NCI-H2081 treated with DMSO at 0.1 percent for 48 hours (cell line): Measurements from ENCODE around the gene RUBCN.

Source experiments
- DNase-seq: peaks from one replicate; lab custom pipeline; 2025; lab: John Stamatoyannopoulos, UW

RUBCN gene

DNA sequence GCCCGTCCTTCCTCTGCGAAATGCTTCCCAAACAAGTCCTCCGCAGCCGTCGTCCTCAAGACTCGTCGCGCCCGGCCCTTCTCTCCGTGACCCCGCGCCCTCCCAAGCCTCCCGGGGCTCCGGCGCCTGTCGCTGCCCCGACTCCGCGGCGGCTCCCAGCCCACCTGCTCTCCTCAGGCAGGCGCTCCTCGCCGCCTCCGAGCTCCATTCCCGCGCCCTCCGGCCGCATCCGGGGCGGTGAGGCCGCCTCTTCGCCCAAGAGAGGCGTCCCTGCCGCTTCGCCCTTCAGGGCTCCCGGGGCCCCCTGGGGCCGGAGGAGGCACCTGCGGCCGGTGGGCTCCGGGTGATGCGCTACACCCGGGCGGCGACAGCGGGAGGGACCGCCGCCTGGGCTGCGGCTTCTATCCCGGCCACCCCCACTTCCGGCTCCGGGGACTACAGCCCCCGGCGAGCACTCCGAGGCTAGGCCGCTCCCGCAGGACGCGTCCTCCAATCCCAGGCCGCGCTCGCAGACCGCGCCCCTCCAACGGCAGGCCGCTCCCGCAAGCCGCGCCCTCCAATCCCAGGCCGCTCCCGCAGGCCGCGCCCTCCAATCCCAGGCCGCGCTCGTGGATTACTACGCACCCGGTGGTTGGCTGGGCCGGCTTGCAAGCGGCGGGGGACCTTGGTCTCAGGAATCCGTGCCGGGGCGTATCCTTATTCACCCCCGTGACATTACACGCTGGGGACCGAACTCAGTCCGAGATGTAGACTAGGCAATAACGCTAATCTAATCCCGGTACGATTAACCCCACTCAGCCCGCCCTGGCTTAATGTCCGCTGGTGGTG is at the start of gene RUBCN:
RUBCN (minus strand) TSS at position 414 of the 828 bp plus-strand sequence; CDS start at position 229, 185 bp downstream.
- DNase-seq = peak; percentile 95

DNA sequence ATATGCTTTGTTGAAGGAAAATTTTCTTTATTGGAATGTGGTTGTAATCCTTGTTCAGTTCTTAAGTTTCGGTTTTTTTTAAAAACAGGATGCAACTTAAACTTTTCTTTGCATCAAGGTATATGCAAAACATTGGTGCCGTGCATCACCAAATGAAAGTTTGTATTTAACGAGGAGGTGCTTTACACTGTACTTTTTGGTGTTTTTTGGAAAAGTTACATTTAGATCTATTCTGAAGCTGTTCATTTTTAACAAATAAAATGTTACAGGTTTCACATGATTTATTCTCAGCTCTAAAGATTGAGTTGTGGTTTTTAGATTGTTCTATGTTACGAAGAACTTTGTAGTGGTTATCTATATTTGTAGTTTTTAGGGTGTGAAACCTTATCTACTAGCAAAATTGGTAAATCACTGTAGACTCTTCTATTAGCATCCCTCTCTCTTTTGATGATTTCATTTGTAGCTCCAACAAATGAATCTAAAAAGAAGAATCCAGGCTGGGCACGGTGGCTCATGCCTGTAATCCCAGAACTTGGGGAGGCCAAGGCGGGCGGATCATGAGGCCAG is 47.4 kb upstream of the RUBCN start:
- no peak for DNase-seq

DNA sequence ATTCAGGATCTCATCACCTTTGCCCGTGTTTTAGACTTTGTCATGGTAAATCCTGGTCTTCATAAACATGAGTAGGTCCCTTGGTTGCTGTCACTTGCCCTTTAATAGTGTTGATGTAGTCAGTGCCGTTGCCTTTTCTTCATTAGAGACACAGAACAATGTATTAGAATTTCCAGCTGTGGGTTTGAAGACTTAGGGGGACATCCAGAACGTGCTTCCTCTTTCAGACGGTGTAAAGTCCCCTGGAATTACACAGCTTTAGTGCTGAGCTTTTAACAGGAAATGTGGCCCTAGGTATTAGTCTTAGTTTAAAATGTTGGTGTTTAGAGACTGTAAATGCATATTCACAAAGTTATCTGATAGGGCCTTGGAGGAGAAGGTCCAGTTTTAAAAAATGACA is 45.5 kb upstream of the RUBCN start:
- DNase-seq = no peak

DNA sequence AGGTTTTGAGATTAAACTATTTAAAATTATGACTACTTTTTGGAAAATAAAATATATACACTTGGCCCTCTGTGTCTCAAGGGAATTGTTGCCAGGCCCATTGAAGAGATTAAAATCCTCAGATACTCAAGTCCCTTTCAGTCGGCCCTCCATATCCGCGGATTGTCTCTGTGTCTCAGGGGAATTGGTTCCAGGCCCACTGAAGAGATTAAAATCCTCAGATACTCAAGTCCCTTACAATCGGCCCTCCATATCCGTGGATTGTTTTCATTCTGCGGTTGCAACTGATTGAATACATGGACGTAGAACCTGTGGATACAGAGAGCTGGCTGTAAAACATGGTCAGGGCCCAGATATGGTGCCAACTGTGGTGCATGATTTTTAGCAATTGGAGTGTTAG is 38.6 kb upstream of the RUBCN start:
- DNase-seq = no peak

DNA sequence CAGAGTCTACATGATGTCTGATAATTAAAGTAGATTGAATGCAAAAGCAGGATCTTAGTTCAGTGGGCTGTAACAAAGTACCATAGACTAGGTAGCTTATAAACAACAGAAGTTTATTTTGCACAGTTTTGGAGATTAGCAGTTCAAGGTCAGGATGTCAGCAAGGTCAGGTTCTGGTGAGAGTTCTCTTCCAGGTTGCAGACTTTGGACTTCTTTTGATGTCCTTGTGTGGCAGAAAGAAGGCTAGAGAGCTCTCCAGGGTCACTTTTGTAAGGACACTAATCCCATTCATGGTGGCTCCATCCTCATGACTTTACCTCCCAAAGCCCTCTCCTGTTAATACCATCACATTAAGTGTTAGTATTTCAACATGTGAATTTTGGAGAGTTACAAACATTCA is 25.1 kb upstream of the RUBCN start:
- no peak for DNase-seq

DNA sequence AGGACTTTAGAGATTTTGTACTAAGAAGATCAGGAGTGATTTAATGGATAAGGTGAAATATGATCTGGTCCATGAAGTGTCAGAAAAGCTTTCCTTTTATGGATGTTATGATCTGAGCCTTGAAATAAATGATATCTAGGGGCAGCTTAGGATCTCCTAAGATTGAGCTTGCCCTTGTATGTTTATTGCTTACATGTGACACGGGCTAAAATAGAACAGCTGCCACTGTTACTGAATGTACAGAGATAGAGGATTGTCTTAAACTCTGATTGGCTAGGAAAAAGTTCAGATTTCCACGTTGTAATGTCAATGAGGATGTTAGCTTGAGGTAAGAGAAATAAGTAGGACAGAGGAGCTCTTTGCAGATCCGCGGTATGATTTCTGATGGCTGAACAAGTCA is 21.8 kb upstream of the RUBCN start:
- no peak for DNase-seq

DNA sequence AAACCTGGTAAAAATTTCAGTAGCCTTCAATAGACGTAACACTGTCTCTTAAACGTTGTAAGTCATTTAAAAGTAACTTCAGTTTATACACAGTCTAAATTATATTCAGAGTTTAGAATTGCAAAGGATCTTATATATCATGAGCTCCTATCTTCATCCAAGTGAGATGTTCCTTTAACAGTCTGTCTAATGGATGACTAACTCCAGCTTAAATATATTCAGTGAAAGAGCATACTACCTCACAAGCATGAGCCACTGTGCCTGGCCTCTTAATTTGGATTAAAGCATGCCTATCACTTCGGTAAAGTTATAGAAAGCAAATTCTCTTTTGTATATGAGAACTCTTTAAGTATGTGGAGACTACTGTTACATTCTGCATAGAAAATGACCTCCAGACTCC is 20.0 kb upstream of the RUBCN start:
- no peak for DNase-seq

- DNase-seq = no peak
These were observed 16.6 kb upstream of the RUBCN start for GRCh38 chr3:197753263-197753662.

- no peak for DNase-seq
These were observed 15.4 kb upstream of the RUBCN start for GRCh38 chr3:197752107-197752506.

- no peak for DNase-seq
These were observed 14.4 kb upstream of the RUBCN start for GRCh38 chr3:197750858-197751737.

DNA sequence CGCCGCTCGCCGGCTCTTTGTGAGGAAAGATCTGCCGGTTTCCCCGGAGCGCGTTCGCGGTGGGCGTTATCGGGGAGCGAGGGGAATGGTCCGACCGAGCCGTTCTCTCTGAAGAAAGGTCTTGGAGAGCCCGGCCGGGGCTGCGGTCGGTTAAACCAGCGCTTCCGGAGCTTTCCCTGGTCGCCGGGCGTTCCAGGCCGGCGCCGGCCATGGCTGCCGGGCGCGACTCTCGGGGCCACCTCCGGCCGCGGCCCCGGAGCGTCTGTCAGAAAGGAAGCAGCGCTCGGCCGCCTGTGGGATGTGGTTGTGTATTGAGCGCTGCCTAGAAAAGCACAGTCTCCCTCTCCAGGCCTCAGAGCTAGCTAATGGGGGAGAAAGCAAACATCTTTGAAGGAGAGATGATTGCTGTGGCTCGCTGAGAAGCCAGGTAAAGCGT is 13.7 kb upstream of the RUBCN start:
- DNase-seq = no peak

DNA sequence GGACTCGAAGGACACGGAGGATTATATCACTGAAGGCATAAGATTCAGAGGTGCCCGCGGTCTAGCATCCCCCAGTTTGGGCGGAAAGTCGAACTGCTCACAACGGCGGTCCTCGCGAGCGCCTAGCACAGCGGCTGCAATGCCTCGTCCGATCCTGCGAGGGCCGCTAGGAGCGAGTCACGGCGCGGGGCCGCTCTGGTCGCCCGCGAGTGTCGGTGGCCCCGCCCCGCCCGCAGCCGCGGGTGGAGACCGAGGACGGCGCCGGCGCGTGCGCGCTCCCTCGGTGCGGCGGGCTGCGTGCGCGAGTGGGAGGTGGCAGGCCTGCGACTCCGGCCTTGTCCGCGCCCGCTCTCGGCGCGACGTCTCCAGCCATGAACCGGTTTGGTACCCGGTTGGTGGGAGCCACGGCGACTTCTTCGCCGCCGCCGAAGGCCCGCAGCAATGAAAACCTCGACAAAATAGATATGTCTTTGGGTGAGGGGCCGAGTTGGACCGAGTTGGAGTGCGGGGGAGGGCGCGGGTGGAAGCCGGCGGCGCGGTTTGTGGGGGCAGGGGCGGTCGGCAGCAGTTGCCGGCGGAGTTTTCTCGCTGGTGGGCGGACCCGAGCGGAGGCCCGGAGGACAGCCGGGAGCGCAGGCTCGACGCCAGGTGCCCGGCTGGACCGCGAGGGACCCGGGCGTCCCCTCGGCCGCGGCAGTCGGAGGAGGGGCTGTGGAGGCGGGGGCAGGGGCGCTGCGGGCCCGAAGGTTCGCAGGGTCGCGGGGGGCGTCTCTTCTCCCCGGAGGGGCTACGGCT is 13.1 kb upstream of the RUBCN start, which contains the start of gene FYTTD1:
FYTTD1 (plus strand) TSS at position 283 of the 795 bp plus-strand sequence; CDS start at position 372, 89 bp downstream.
- DNase-seq = peak; percentile 74

DNA sequence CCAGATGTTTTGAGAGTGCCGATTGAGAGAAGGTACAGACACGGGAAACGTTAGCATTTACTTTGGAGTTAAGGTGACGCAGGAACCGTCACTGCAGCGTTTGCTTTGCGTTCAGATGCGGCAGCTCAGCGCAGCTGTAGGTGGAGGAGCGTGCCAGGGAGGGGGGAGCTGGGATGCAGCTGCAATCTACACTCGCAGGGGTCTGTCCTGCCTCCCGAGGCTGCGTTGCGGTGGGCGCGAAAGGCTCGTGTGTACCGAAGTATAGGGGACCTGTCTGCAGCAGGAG is 12.6 kb upstream of the RUBCN start:
- DNase-seq = no peak

DNA sequence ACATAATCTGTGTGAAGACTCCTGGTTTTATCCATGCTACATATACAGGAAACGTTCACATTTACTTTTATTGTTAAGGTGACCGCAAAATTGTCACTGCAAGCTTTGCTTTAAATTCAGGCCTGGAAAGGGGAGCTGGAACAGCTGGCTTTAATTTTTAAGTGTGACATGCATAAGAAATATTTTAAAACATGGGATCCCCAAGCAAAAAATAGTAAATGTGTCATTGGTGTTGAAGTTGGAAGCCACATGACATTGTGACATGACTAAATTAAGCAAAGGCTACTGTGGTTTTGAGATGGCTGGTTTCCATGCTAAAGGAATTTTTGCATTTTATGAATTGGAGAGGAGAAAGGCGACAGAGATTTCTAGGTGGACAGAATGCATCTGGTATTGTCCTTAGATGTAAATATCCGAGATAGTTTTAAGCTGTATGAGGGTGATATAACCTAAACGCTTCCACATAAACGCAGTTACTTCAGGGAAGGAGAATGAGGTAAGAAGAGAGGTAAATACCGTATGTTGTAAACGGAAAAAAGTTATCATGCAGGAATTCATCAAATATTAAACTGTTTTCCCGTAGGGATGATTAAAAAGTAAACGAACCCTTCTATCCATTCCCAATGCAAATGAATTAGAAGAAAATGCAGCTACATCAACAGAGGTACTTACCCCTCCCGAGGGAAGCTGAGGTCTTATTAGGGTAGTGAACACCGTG is 12.1 kb upstream of the RUBCN start:
- DNase-seq = no peak

DNA sequence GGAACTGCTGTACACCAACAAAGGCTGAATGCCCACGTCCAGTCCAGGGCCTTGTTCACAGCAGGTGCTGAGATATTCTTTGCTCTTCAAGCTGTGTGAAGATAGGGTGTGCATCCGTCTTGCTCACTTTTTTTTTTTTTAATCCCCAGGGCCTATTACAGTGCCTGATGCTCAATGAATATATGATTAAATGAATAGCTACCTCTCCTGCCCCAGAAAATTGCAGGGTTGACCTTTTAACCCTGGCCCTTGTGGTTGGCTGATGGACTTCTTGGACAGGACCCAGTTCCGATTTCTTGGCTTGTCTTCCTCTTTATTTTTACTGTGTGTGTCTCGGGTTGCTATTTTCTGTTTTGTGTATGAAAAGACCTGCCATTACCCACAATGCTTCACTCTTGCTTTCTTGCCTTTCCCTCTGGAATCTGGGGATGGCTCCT is 10.1 kb upstream of the RUBCN start:
- no peak for DNase-seq

DNA sequence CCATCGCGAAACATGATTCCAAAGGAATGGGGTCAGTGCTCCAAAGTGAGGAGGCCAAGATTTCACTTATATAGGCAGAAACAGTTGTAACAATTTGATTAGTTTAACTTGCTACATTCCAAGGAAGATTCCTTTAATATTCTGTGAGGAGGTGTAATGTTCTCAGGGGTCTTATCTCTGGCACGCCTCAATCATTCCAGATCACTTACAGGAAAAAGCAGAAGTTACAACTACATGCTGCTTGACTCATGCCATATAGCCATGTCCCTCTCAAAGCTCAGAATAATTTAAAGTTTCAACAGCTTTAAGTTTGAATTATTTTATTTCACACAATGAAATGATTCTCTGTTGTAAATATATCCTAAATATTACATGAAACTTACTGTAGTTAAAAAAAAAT is 9.5 kb upstream of the RUBCN start:
- no peak for DNase-seq

DNA sequence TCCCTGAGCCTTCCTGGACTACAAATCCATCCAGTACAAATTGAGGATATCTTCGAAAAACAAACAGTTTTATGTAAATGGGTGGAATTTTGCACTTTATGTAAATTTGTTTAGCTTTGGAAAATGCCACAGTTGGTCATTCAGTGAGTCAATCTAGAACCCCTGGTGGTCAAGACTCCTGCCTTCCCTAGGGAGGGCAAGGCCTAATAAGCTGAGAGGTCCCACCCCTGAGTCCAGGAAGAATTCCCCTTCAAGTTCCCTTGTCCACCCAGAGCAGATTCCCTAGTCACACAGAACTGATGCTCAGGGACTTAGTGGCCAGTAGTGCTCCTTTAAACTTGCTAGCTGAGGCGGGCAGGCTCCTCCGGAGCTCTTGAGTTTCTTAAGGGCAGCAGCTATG is 6.1 kb upstream of the RUBCN start:
- DNase-seq = no peak

GRCh38 chr3:197737749-197738462 is 1.2 kb upstream of the RUBCN start:
- DNase-seq = no peak

- DNase-seq = no peak
These were observed 580 bp upstream of the RUBCN start for GRCh38 chr3:197737319-197737649.

DNA sequence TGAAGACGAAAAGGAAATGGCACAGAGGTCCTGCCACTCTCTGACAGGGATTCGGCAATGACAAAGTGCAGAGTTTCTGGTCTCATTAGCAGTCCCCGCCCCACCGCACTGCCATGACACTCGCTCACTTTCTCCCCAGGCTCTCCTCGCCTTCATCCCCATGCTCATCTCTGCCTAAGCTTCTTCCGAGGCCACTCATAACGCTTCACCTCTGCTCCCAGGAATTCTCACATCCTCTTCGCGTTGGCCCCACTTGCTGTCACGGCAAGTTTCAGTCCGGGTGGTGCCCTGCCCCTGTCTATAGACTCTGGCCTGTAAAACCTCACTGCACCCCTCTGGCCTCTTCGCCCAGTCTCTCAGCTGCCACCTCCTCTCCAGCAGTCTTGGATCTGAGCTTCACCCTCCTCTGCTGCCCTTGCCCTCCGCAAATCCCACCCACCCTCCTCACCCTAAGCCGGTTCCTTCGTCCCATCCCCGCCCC is 654 bp downstream of the RUBCN start:
- no peak for DNase-seq
